Left lung (tissue), 10 donors: ENCODE measurements around the gene TICAM1. TPM values are rescaled to one million over a fixed set of nuclear protein-coding genes. Genes with fewer than 3 reads are reported as not detected.
"Not testable (repeated sequence)": the region's sequence is repeated elsewhere in the genome, so short reads cannot be mapped to it uniquely, and the experiment has no call there.

ENCODE experiments used
- ATAC-seq: fragments of 200-7000 bp; cut with Tn5 transposase; one replicate; pipeline ENCODE4 v1.9.1; 2020; ENCODE audit warnings: moderate library complexity
- DNase-seq, 4 donors: peaks; one replicate each; pipeline ENCODE4 v3.0.0-alpha.2; 2013 to 2020
- H3K27ac ChIP-seq, 2 donors: fragments of 200-600 bp; sonication (generic) in 1 of 2; one replicate each; pipeline versions ENCODE4 v1.5.0 to v1.8.0; 2020 to 2021
- H3K27me3 ChIP-seq, 2 donors: fragments of 200-600 bp; sonication (generic) in 1 of 2; one replicate each; pipeline versions ENCODE4 v1.5.0 to v1.8.0; 2020 to 2021
- H3K36me3 ChIP-seq, 2 donors: fragments of 200-600 bp; sonication (generic) in 1 of 2; one replicate each; pipeline versions ENCODE4 v1.5.0 to v1.8.0; 2020 to 2021
- H3K4me1 ChIP-seq, 2 donors: fragments of 200-600 bp; one replicate each; pipeline ENCODE4 v1.8.0; 2021
- H3K4me3 ChIP-seq, 2 donors: fragments of 200-600 bp; sonication (generic) in 1 of 2; one replicate each; pipeline versions ENCODE4 v1.5.0 to v1.8.0; 2020 to 2021; ENCODE audit warnings: mild to moderate bottlenecking in 1 of 2
- H3K9me3 ChIP-seq, 2 donors: fragments of 200-600 bp; sonication (generic) in 1 of 2; one replicate each; pipeline versions ENCODE4 v1.5.0 to v1.8.0; 2020 to 2021
- intact Hi-C, 2 donors: fragments of 100-400 bp; cut with DNase I; formaldehyde crosslinking; loops; one replicate each; pipeline versions ENCODE4 v1.11.2 to v1.14.2; 2022
- polyA plus RNA-seq, 6 donors: library from polyadenylated mRNA; unstranded; fragments of 120-200 nt; gene quantifications; one replicate each; pipeline ENCODE4 v1.2.1, GENCODE V29; 2013; ENCODE audit not compliant: insufficient read length in 6 of 6
- total RNA-seq, 2 donors: library from RNA; stranded (reverse); fragmentation: NEBNext Ultra II Directional; extraction: Animal tissue kit (Norgen Biotek cat#: 25700); gene quantifications; one replicate each; pipeline ENCODE4 v1.2.1, GENCODE V29; 2021
- TF ChIP-seq, protein P1 (sequence below), 2 donors: fragments of 200-600 bp; sonication (generic) in 1 of 2; IDR thresholded peaks; one replicate each; pipeline versions ENCODE4 v1.5.0 to v1.8.0; 2021; ENCODE audit warnings: antibody characterized with exemption in 2 of 2
- donor health status: DM: no; HTN: yes; CAD: no.
- donor health status: DM: no; HTN: no; CAD: no.

TICAM1 gene
- total and polyA plus RNA-seq, 8 donors: 5.6 to 14.6 (median 7.3) TPM

DNA sequence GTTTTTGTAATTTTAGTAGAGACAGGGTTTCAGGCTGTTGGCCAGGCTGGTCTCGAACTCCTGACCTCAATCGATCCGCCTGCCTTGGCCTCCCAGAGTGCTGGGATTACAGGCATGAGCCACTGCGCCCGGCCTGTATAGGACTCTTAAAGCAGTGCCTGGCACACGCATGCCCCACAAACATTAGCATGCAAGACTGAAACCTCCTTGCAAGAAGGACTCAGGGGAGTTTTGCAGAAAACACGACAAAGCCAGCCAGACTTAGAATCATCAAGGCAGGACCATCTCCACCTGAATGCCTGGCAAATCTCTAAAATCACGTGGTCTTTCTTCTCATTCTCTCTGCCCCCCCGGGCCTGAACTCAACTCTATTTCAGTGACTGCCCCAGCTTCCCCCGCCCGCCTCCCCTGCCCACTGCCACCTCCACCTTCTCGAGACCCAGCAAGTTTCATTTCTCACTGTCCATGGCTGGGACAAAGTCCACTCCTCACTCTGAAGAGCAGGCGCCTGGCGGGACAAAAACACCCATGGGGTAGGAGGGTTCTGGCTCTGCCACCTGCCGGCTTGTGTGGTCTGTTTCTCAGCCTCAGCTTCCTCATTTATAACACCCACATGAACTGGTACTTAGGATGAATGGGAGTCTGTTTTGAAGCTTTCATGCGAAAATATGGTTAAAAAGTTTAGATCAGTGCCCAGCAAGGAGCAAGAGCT lies 2.4 kb downstream of the TICAM1 start:
- ATAC-seq (peak; percentile 5), DNase-seq (no peak)
- intact Hi-C loops: no loop called here
- Histone ChIP-seq H3K36me3 (peaks cover 0 to 8% of the 10 kb centered on the region in 2 donors), H3K4me3 (peak overlapping the region in 1 of 2 donors; percentile 93), H3K9me3 (no peaks in the 10 kb centered on the region), H3K4me1 (peaks cover 10 to 34% of the 10 kb centered on the region in 2 donors), H3K27ac (no peak overlapping the region), H3K27me3 (no peaks in the 10 kb centered on the region)
- TF ChIP-seq, protein P1, sequence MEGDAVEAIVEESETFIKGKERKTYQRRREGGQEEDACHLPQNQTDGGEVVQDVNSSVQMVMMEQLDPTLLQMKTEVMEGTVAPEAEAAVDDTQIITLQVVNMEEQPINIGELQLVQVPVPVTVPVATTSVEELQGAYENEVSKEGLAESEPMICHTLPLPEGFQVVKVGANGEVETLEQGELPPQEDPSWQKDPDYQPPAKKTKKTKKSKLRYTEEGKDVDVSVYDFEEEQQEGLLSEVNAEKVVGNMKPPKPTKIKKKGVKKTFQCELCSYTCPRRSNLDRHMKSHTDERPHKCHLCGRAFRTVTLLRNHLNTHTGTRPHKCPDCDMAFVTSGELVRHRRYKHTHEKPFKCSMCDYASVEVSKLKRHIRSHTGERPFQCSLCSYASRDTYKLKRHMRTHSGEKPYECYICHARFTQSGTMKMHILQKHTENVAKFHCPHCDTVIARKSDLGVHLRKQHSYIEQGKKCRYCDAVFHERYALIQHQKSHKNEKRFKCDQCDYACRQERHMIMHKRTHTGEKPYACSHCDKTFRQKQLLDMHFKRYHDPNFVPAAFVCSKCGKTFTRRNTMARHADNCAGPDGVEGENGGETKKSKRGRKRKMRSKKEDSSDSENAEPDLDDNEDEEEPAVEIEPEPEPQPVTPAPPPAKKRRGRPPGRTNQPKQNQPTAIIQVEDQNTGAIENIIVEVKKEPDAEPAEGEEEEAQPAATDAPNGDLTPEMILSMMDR (IDR thresholded peaks at IDR 0.05): no peak

DNA sequence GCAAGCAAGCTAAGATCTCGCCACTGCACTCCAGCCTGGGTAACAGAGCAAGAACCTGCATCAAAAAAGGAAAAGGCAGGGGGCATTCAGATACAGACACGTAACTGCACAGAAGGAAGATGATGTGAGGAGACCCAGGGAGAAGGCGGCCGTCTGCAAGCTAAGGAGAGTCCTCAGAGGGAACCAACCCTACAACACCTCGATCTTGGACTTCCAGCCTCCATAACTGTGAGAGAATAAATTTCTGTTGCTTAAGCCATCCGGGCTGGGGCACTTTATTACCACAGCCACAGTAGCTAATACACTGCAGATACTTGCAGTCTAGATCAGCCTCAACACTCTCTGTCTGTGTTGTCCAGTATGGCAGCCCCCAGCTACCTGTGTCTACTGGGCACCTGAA lies 7.9 kb downstream of the TICAM1 start:
- no peaks in the 10 kb centered on the region for H3K27me3 ChIP-seq
- H3K9me3 ChIP-seq: no peaks in the 10 kb centered on the region
- TF ChIP-seq, protein P1 (IDR thresholded peaks at IDR 0.05): no peak
- intact Hi-C loops: no loop called here
- no peak overlapping the region for H3K27ac ChIP-seq
- peaks cover 0 to 3% of the 10 kb centered on the region in 2 donors for H3K4me1 ChIP-seq
- ATAC-seq (no peak), DNase-seq (no peak)
- H3K4me3 ChIP-seq: no peak overlapping the region
- peaks cover 0 to 40% of the 10 kb centered on the region in 2 donors for H3K36me3 ChIP-seq

DNA sequence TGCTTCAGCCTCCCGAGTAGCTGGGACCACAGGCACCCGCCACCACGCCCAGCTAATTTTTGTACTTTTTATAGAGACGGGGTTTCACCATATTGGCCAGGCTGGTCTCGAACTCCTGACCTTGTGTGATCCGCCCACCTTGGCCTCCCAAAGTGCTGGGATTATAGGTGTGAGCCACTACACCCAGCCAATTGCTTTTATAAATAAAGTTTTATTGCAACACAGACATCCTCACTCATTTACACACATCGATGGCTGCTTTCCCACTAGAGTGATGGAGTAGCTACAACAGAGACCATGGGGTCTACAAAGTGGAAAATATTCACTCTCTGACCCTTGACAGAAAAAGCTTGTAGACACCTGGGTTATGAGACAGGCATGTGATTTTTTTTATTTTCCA lies 9.2 kb downstream of the TICAM1 start:
- H3K27me3 ChIP-seq, ATAC-seq, DNase-seq, H3K27ac ChIP-seq, H3K4me3 ChIP-seq, H3K9me3 ChIP-seq, H3K4me1 ChIP-seq, intact Hi-C loops: not testable (repeated sequence)
- peaks cover 0 to 52% of the 10 kb centered on the region in 2 donors for H3K36me3 ChIP-seq

DNA sequence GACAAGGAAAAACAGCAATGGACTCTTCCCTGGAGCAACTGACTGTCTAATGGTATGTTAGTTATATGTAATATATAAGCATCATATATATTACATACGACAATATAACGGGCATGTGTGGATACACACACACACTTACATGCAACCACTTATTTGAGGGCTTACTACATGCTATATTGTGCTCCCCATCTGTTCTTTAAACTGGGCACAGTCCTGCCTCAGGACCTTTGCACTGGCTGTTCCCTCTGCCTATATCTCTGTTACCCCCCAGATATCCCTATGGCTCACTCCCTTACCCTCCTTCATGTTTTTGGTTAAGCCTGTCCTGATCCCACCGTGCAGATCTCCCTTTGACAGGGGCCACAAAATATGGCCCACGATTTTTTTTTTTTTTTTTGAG lies 10.2 kb downstream of the TICAM1 start:
- Histone ChIP-seq H3K4me1 (peaks cover 0 to 5% of the 10 kb centered on the region in 2 donors), H3K9me3 (no peaks in the 10 kb centered on the region), H3K27me3 (no peaks in the 10 kb centered on the region), H3K36me3 (peaks cover 0 to 61% of the 10 kb centered on the region in 2 donors), H3K4me3 (no peak overlapping the region), H3K27ac (no peak overlapping the region)
- ATAC-seq (no peak), DNase-seq (no peak)
- TF ChIP-seq, protein P1 (IDR thresholded peaks at IDR 0.05): no peak
- intact Hi-C loops: no loop called here

DNA sequence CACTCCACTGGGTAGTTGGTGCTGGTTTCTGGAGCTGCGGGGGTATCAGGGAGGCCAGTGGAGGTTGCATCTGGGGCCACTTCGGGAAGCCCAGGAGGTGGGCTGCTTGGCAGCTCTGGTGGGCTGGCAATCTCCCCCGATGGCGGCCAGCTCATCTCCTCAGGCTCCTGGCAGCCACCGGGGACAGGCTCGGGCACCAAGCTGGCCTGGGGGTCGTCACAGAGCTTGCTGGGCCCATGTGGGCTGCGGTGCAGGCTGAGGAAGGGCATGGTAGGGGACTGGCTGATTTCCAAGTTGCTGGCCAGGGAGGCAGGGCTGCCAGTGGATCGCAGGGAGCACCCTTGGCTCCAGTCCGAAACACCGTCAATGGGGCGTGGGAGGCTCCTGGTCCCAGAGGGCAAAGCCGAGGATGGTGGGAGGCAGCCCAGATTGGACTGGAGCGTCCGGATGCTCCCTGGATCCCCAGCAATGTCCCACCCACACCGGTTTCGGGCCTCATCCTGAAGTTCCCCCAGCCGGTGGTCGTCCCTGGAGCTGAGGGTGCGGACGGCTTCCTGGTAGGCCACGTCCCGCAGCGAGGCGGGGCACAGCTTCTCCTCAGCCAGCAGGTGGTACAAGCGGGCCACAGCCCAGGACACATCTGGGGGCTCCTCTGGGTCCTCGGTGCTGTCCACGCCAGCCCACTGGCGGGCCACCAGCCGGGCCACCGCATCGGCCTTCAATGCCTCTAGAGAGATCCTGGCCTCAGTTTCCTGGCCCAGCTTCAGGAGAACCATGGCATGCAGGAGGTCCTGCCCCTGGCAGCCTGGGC lies 13.8 kb downstream of the TICAM1 start:
- ATAC-seq: no peak
- intact Hi-C loops: no loop called here

More for the DNA sequence above, 13.8 kb downstream of the TICAM1 start:
- no peak overlapping the region for H3K4me3 ChIP-seq
- H3K9me3 ChIP-seq: no peaks in the 10 kb centered on the region
- TF ChIP-seq, protein P1 (IDR thresholded peaks at IDR 0.05): no peak
- H3K4me1 ChIP-seq: peaks cover 0 to 41% of the 10 kb centered on the region in 2 donors
- peaks cover 0 to 51% of the 10 kb centered on the region in 2 donors for H3K36me3 ChIP-seq
- H3K27me3 ChIP-seq: no peaks in the 10 kb centered on the region
- peak in 1 of 4 donors; percentile 71 for DNase-seq
- no peak overlapping the region for H3K27ac ChIP-seq
